K562 (cell line): ENCODE results near the gene GTF3C1. TPM values are rescaled to one million over a fixed set of nuclear protein-coding genes. Genes with fewer than 3 reads are reported as not detected.

ENCODE experiments used
- ATAC-seq: fragments of 200-7000 bp; cut with Tn5 transposase; 3 replicates; pipeline ENCODE4 v1.9.1; 2020; ENCODE audit warnings: moderate library complexity
- BruUV-seq: library from RNA; stranded (reverse); fragments of 400-500 nt; replicated peaks from 2 replicates; lab custom pipeline; 2021; lab: Mats Ljungman, UMichigan
- CTCF ChIA-PET: fragments of 300-600 bp; formaldehyde crosslinking; extraction: SDS; loops from one replicate; lab custom pipeline; 2021; ENCODE audit warnings: low intra/inter-chr PET ratio; lab: Yijun Ruan, JAX
- POLR2A ChIA-PET: fragments of 300-600, 350-650 bp; sonication (Branson Sonifier 250); formaldehyde crosslinking; extraction: SDS; loops from one replicate; lab custom pipeline; 2021; ENCODE audit warnings: antibody characterized with exemption, inconsistent platforms; lab: Yijun Ruan, JAX
- DNase-seq, 4 experiments: peaks; one replicate each; pipeline versions ENCODE4 v3.0.0 to v3.0.0-alpha.2; 2011 to 2018; ENCODE audit warnings: low spot score in 3 of 4, mixed read lengths in 3 of 4; ENCODE audit errors: extremely low read depth in 1 of 4
- FAIRE-seq: peaks from 2 replicates; lab custom pipeline; 2011; peaks lifted over from hg19 to GRCh38; lab: Jason Lieb, UNC
- H2AFZ ChIP-seq: 2 replicates; pipeline ENCODE4 v1.6.0; 2011; ENCODE audit warnings: low read depth, low read length, control low read depth, inconsistent platforms
- H3K27ac ChIP-seq: fragments of 200-600 bp; 3 replicates; pipeline ENCODE4 v1.8.0; 2011; ENCODE audit warnings: low read depth, mild to moderate bottlenecking, control low read depth, inconsistent platforms, low read length, moderate library complexity, mixed read lengths; ENCODE audit errors: extremely low read depth
- H3K27me3 ChIP-seq, 2 experiments: fragments of 300-600 bp in 1 of 2; 2 replicates in 1 of 2; 3 replicates in 1 of 2; pipeline versions ENCODE4 v1.6.0 to v1.8.0; 2011; ENCODE audit warnings: inconsistent platforms in 2 of 2, low read length in 2 of 2, mild to moderate bottlenecking in 1 of 2, mixed read lengths in 1 of 2, moderate library complexity in 1 of 2; ENCODE audit not compliant: control insufficient read depth in 2 of 2, insufficient read depth in 2 of 2
- H3K36me3 ChIP-seq: fragments of 300-600 bp; 3 replicates; pipeline ENCODE4 v1.8.0; 2011; ENCODE audit warnings: mild to moderate bottlenecking, low read length, inconsistent platforms; ENCODE audit not compliant: control insufficient read depth, insufficient read depth
- H3K4me1 ChIP-seq, 2 experiments: fragments of 200-600 bp in 1 of 2; replicated peaks in 1 of 2; 2 replicates in 1 of 2; 3 replicates in 1 of 2; pipeline versions ENCODE4 v1.5.1 to v1.8.0; 2011; ENCODE audit warnings: inconsistent platforms in 2 of 2, low read length in 2 of 2, mild to moderate bottlenecking in 1 of 2, mixed read lengths in 1 of 2, moderate library complexity in 1 of 2; ENCODE audit not compliant: control insufficient read depth in 2 of 2, insufficient read depth in 2 of 2
- H3K4me2 ChIP-seq: 2 replicates; pipeline ENCODE4 v1.6.1; 2011; ENCODE audit warnings: low read length, control low read depth, inconsistent platforms, mixed read lengths; ENCODE audit not compliant: insufficient read depth
- H3K4me3 ChIP-seq: fragments of 200-600 bp; sonication (generic), shearing (Covaris generic); 2 replicates; pipeline ENCODE4 v1.5.1; 2016; ENCODE audit warnings: control low read depth, inconsistent platforms
- H3K79me2 ChIP-seq: fragments of 200-600 bp; 3 replicates; pipeline ENCODE4 v1.8.0; 2011; ENCODE audit warnings: low read length, inconsistent platforms; ENCODE audit not compliant: control insufficient read depth, insufficient read depth
- H3K9ac ChIP-seq, 2 experiments: 2 replicates each; pipeline versions ENCODE4 v1.6.0 to v1.6.1; 2011; ENCODE audit warnings: low read depth in 2 of 2, low read length in 2 of 2, control low read depth in 1 of 2, inconsistent platforms in 1 of 2, mild to moderate bottlenecking in 1 of 2, mixed read lengths in 1 of 2; ENCODE audit not compliant: insufficient read depth in 1 of 2
- H3K9me1 ChIP-seq: one replicate; pipeline ENCODE4 v1.6.0; 2011; ENCODE audit warnings: inconsistent platforms, mild to moderate bottlenecking, low read length, moderate library complexity; ENCODE audit not compliant: control insufficient read depth, insufficient read depth
- H3K9me3 ChIP-seq: replicated peaks from 2 replicates; pipeline ENCODE4 v1.5.1; 2011; ENCODE audit warnings: low read depth, low read length, inconsistent platforms; ENCODE audit not compliant: control insufficient read depth, insufficient read depth
- H4K20me1 ChIP-seq: replicated peaks from 2 replicates; pipeline ENCODE4 v1.6.1; 2011; ENCODE audit warnings: low read length, inconsistent platforms, mixed read lengths; ENCODE audit not compliant: control insufficient read depth, insufficient read depth
- EZH2 ChIP-seq: IDR thresholded peaks from 2 replicates; pipeline ENCODE4 v1.6.1; 2012; ENCODE audit warnings: low read depth, mild to moderate bottlenecking, inconsistent platforms, low read length, borderline replicate concordance
- FOXP4 ChIP-seq: sonication (generic); formaldehyde crosslinking; IDR thresholded peaks from 2 replicates; pipeline ENCODE4 v1.8.0; 2022; ENCODE audit warnings: mild to moderate bottlenecking, missing genetic modification reagents, borderline replicate concordance
- NFIC ChIP-seq: fragments of 450-650 bp; IDR thresholded peaks from 2 replicates; pipeline ENCODE4 v1.6.1; 2017; ENCODE audit warnings: mild to moderate bottlenecking, inconsistent platforms
- NR0B1 ChIP-seq: fragments of 450-650 bp; IDR thresholded peaks from one replicate; pipeline ENCODE4 v1.6.1; 2018; ENCODE audit warnings: mild to moderate bottlenecking, moderate library complexity; ENCODE audit not compliant: partially characterized antibody
- POLR2G ChIP-seq: fragments of 200-400 bp; formaldehyde crosslinking; IDR thresholded peaks from 2 replicates; pipeline ENCODE4 v1.6.1; 2017; ENCODE audit warnings: low read depth, mild to moderate bottlenecking, antibody characterized with exemption, low read length, moderate library complexity
- PURB ChIP-seq: sonication (generic); formaldehyde crosslinking; IDR thresholded peaks from 2 replicates; pipeline ENCODE4 v1.9.0; 2021; ENCODE audit warnings: low read depth, mild to moderate bottlenecking, missing genetic modification reagents
- RBBP5 ChIP-seq: fragments of 200-600 bp; sonication (generic); IDR thresholded peaks from 2 replicates; pipeline ENCODE4 v1.6.1; 2012; ENCODE audit warnings: borderline replicate concordance, mild to moderate bottlenecking, low read length, control low read depth, inconsistent platforms; ENCODE audit not compliant: insufficient read depth, poor library complexity, severe bottlenecking
- ZNF277 ChIP-seq: fragments of 250-450 bp; sonication (Bioruptor Pico); IDR thresholded peaks from 2 replicates; pipeline ENCODE4 v1.8.0; 2022; ENCODE audit warnings: inconsistent platforms, mild to moderate bottlenecking, moderate library complexity, borderline replicate concordance
- WGBS: fragments of 100-300 bp; shearing (Covaris generic); methylation state at CpG from one replicate; pipeline ENCODE4 v1.1.6; 2016; ENCODE audit warnings: low coverage, mixed read lengths; ENCODE audit not compliant: insufficient coverage; ENCODE audit errors: missing lambda C conversion rate; 5-methylcytosine and 5-hydroxymethylcytosine counted together
- in situ Hi-C: fragments of 300-500 bp; cut with MboI; formaldehyde crosslinking; loops from 4 replicates; pipeline ENCODE4 v1.15.0; 2018; ENCODE audit warnings: inconsistent platforms, mixed read lengths
- intact Hi-C: fragments of 100-400 bp; cut with micrococcal nuclease; formaldehyde crosslinking; loops from 2 replicates; pipeline ENCODE4 v1.14.2; 2022
- polyA plus RNA-seq, 8 experiments: library from polyadenylated mRNA; depleted of rRNA in 4 of 8; stranded (reverse) in 5 of 8; unstranded in 3 of 8; fragments of >200 nt; fragmentation: Nextera tagmentation in 2 of 8; fragmentation: Illumina TruSeq in 1 of 8; extraction: Ambion mirVana in 2 of 8; extraction: Trizol in 1 of 8; gene quantifications; 2 replicates each; pipeline versions ENCODE4 v1.2.1 to v1.2.3, GENCODE V29; 2011 to 2014; ENCODE audit warnings: inconsistent platforms in 1 of 8, missing spikeins in 1 of 8
- total RNA-seq, 7 experiments: library from RNA; depleted of rRNA in 6 of 7; stranded (reverse); fragments of >200 nt in 6 of 7; fragmentation: Illumina TruSeq in 2 of 7; extraction: Trizol in 2 of 7; gene quantifications; 2 replicates each; pipeline versions ENCODE4 v1.2.1 to v1.2.3, GENCODE V29; 2011 to 2021; ENCODE audit warnings: low replicate concordance in 1 of 7

GTF3C1 gene
- total and polyA plus RNA-seq, 9 of the 15 experiments (the other 6 are each of a cell fraction or from before 2014, with no cell fraction given) = 0.72 to 63.6 (median 30.9) TPM

- Histone ChIP-seq H3K27ac (no peak overlapping the region), H3K4me2 (no peak overlapping the region), H3K79me2 (no peaks in the 10 kb centered on the region), H3K9me1 (no peaks in the 10 kb centered on the region), H3K36me3 (peaks cover 45% of the 10 kb centered on the region; the same call in 2 of the 3 replicates), H2AFZ (no peak overlapping the region), H3K27me3 (no peaks in the 10 kb centered on the region), H3K9ac (no peak overlapping the region; a peak in 1 of 4 replicates), H3K9me3 (no peaks in the 10 kb centered on the region), H3K4me3 (no peak overlapping the region), H4K20me1 (no peaks in the 10 kb centered on the region; the same call in 1 of the 2 replicates), H3K4me1 (peaks cover 0 to 7% of the 10 kb centered on the region in 2 experiments; a peak in 2 of 5 replicates)
- no TSS peak for BruUV-seq
- no peak for ATAC-seq
- no peak for DNase-seq
- in situ Hi-C loops = no loop called here
- no peak for FAIRE-seq
- intact Hi-C loops = no loop called here
- WGBS = 72% methylated on average over 14 of the region's 20 CpGs
- ChIA-PET POLR2A (no interaction called here), CTCF (no interaction called here)
- TF ChIP-seq PURB (CRISPR knock-in tag) (no peak), POLR2G (0 out of 2 replicates have a peak, but pooled peaks have one; percentile 22)
Observed at GRCh38 chr16:27460663-27461482, 88.8 kb downstream of the GTF3C1 start.

- H3K9me3 ChIP-seq = no peaks in the 10 kb centered on the region
- intact Hi-C loops = no loop called here
- H3K27ac ChIP-seq = no peak overlapping the region
- H2AFZ ChIP-seq = no peak overlapping the region
- H3K27me3 ChIP-seq = peaks cover 0 to 4% of the 10 kb centered on the region in 2 experiments; a peak in 2 of 5 replicates
- no peak for ATAC-seq
- ChIA-PET CTCF (no interaction called here), POLR2A (no interaction called here)
- no peak overlapping the region for H3K4me3 ChIP-seq
- H4K20me1 ChIP-seq = no peaks in the 10 kb centered on the region; the same call in 1 of the 2 replicates
- peaks cover 0 to 3% of the 10 kb centered on the region in 2 experiments; a peak in 2 of 5 replicates for H3K4me1 ChIP-seq
- DNase-seq = no peak
- no peaks in the 10 kb centered on the region for H3K79me2 ChIP-seq
- no peaks in the 10 kb centered on the region for H3K9me1 ChIP-seq
- in situ Hi-C loops = no loop called here
- WGBS = 77% methylated on average over 3 of the region's 4 CpGs
- H3K9ac ChIP-seq = peak overlapping the region in 1 of 2 experiments; percentile 45; a peak in 1 of 4 replicates
- H3K36me3 ChIP-seq = peaks cover 38% of the 10 kb centered on the region; the same call in 1 of the 3 replicates
- BruUV-seq = no TSS peak
- FAIRE-seq = no peak
- no peak overlapping the region for H3K4me2 ChIP-seq
- TF ChIP-seq NFIC (no peak), RBBP5 (no peak), EZH2 (no peak), NR0B1 (no peak), FOXP4 (CRISPR knock-in tag) (no peak), ZNF277 (CRISPR knock-in tag) (no peak)
Observed at GRCh38 chr16:27460213-27460612, 89.5 kb downstream of the GTF3C1 start.
